ENCODE data around the gene SOHLH2.

Gene SOHLH2

DNA sequence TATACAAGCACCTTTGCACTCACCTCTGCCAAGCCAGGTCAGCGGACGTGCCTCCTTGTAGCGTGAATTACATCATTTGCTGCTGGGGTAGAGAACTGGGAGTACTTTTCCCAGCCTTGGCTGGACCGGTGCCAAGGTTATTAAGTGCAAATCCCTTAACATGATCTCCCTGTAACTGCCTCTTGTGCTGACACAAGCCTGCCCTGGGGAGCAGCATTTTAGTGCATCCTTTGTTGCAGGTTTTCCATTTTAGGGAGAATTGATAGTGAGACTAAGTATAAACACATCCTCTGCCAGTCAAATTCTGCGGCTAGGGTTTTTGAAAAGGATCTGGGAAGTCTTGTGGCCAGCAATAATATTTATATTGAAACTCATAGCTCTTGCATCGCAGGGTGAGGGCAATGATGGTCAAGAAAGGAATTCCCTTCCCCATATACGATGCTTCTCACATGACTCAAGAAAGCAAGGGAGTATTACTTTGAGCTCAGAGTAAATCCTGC lies 50.5 kb downstream of the SOHLH2 start:
- no peak overlapping the region for H4K91ac ChIP-seq (ENCODE audit: low read length)
- no peak overlapping the region for H3K4ac ChIP-seq (ENCODE audit: low read depth in 1 of 2, low read length in 2 of 2)
- H2BK120ac ChIP-seq (ENCODE audit: low read depth, low read length), result no peak overlapping the region
- H3K4me1 ChIP-seq (ENCODE audit: control insufficient read depth, insufficient read depth, low read depth, low read length), result peaks cover 2% of the 10 kb centered on the region
- 77% methylated on average over 6 of the region's 7 CpGs for WGBS
- H3K36me3 ChIP-seq (ENCODE audit: control insufficient read depth in 1 of 2, insufficient read depth in 2 of 2, low read depth in 1 of 2, low read length in 2 of 2), result no peaks in the 10 kb centered on the region
- H2BK5ac ChIP-seq (ENCODE audit: low read depth, low read length, poor library complexity, severe bottlenecking), result no peak overlapping the region
- no peak overlapping the region for H3K23ac ChIP-seq (ENCODE audit: low read length in 2 of 2)
- no peak overlapping the region for H3K9ac ChIP-seq (ENCODE audit: low read length)
- no peak overlapping the region for H3K4me2 ChIP-seq (ENCODE audit: low read length, poor library complexity, severe bottlenecking)
- no peak overlapping the region for H3K18ac ChIP-seq (ENCODE audit: low read depth in 1 of 2, low read length in 2 of 2)
- DNase-seq, result no peak
- no peak overlapping the region for H2AK5ac ChIP-seq (ENCODE audit: low read length, severe bottlenecking)
- no peak overlapping the region for H2BK15ac ChIP-seq (ENCODE audit: low read depth, poor library complexity, severe bottlenecking)
- H2BK12ac ChIP-seq (ENCODE audit: low read length in 2 of 2), result no peak overlapping the region
- peaks cover 0 to 8% of the 10 kb centered on the region in 2 experiments for H3K27me3 ChIP-seq (ENCODE audit: control insufficient read depth in 1 of 2, insufficient read depth in 1 of 2, low read length in 2 of 2)
- H4K8ac ChIP-seq (ENCODE audit: low read length), result no peak overlapping the region
- H3K9me3 ChIP-seq (ENCODE audit: control insufficient read depth, low read length), result no peaks in the 10 kb centered on the region
- no peak overlapping the region for H3K14ac ChIP-seq (ENCODE audit: low read length in 2 of 2)
- no peak overlapping the region for H3K4me3 ChIP-seq (ENCODE audit: insufficient read depth in 1 of 2, low read depth in 1 of 2, low read length in 2 of 2)
- no peak overlapping the region for H2AFZ ChIP-seq (ENCODE audit: low read depth, low read length)
- no peaks in the 10 kb centered on the region for H3K79me1 ChIP-seq (replicated peaks; ENCODE audit: low read length, poor library complexity, severe bottlenecking)
- H3K27ac ChIP-seq (ENCODE audit: low read length, poor library complexity, severe bottlenecking), result no peak overlapping the region

DNA sequence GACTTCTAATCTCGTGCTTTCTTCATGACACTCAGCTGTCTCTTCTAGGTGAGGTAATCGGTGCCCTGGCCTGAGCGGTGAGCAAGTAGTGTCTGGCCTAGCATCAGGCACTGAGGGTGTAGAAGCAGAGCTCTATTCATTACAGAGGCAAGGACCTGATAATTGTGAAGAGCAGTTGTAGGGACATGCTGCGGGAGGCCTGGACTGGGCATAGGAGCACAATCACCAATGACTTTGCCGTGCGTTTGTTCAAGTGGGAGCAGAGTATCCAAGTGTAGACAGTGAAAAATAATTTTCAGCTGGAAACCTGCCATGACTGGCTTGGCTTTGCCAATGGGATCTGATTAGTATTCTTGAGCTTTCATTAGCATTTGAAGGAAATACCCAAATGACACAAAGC lies 51.1 kb downstream of the SOHLH2 start:
- Histone ChIP-seq H3K9me3 (ENCODE audit: control insufficient read depth, low read length) (no peaks in the 10 kb centered on the region), H2BK5ac (ENCODE audit: low read depth, low read length, poor library complexity, severe bottlenecking) (no peak overlapping the region), H3K4ac (ENCODE audit: low read depth in 1 of 2, low read length in 2 of 2) (no peak overlapping the region), H3K23ac (ENCODE audit: low read length in 2 of 2) (no peak overlapping the region), H2BK120ac (ENCODE audit: low read depth, low read length) (no peak overlapping the region), H3K36me3 (ENCODE audit: control insufficient read depth in 1 of 2, insufficient read depth in 2 of 2, low read depth in 1 of 2, low read length in 2 of 2) (no peaks in the 10 kb centered on the region), H3K27ac (ENCODE audit: low read length, poor library complexity, severe bottlenecking) (no peak overlapping the region), H3K79me1 (replicated peaks; ENCODE audit: low read length, poor library complexity, severe bottlenecking) (no peaks in the 10 kb centered on the region), H3K27me3 (ENCODE audit: control insufficient read depth in 1 of 2, insufficient read depth in 1 of 2, low read length in 2 of 2) (peaks cover 0 to 8% of the 10 kb centered on the region in 2 experiments), H3K18ac (ENCODE audit: low read depth in 1 of 2, low read length in 2 of 2) (no peak overlapping the region), H2AFZ (ENCODE audit: low read depth, low read length) (no peak overlapping the region), H4K91ac (ENCODE audit: low read length) (no peak overlapping the region), H3K4me3 (ENCODE audit: insufficient read depth in 1 of 2, low read depth in 1 of 2, low read length in 2 of 2) (no peak overlapping the region), H3K14ac (ENCODE audit: low read length in 2 of 2) (no peak overlapping the region), H3K4me2 (ENCODE audit: low read length, poor library complexity, severe bottlenecking) (no peak overlapping the region), H2BK15ac (ENCODE audit: low read depth, poor library complexity, severe bottlenecking) (no peak overlapping the region), H3K4me1 (ENCODE audit: control insufficient read depth, insufficient read depth, low read depth, low read length) (peaks cover 2% of the 10 kb centered on the region), H4K8ac (ENCODE audit: low read length) (no peak overlapping the region), H2BK12ac (ENCODE audit: low read length in 2 of 2) (no peak overlapping the region), H2AK5ac (ENCODE audit: low read length, severe bottlenecking) (no peak overlapping the region), H3K9ac (ENCODE audit: low read length) (no peak overlapping the region)
- DNase-seq, result no peak
- WGBS, result 94% methylated on average over 6 of the region's 6 CpGs

DNA sequence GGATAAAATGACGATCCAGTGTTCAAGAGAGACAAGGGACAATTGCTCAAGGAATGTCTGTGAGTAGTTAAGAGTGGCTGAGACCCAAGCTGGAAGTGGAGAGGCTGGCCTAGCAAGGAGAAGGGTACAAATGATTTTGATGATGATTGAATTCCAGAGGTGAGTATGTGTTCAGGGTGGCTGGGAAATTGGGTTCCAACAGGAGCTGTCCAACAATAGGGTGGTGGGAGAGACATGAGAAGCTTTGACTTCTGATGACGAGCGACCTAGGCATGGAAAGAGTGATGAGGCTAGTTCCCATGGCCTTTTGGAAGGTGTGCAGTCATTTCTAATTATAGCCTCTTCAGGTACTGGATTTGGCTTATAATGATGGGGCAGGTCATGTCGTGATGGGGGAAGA lies 54.1 kb downstream of the SOHLH2 start:
- WGBS, result 60% methylated on average over 4 of the region's 4 CpGs
- no peak overlapping the region for H4K8ac ChIP-seq (ENCODE audit: low read length)
- H3K23ac ChIP-seq (ENCODE audit: low read length in 2 of 2), result no peak overlapping the region
- no peak overlapping the region for H3K27ac ChIP-seq (ENCODE audit: low read length, poor library complexity, severe bottlenecking)
- no peak overlapping the region for H2BK120ac ChIP-seq (ENCODE audit: low read depth, low read length)
- no peaks in the 10 kb centered on the region for H3K36me3 ChIP-seq (ENCODE audit: control insufficient read depth in 1 of 2, insufficient read depth in 2 of 2, low read depth in 1 of 2, low read length in 2 of 2)
- H3K4me2 ChIP-seq (ENCODE audit: low read length, poor library complexity, severe bottlenecking), result no peak overlapping the region
- no peak overlapping the region for H3K14ac ChIP-seq (ENCODE audit: low read length in 2 of 2)
- peaks cover 0 to 9% of the 10 kb centered on the region in 2 experiments for H3K27me3 ChIP-seq (ENCODE audit: control insufficient read depth in 1 of 2, insufficient read depth in 1 of 2, low read length in 2 of 2)
- no peak overlapping the region for H3K4ac ChIP-seq (ENCODE audit: low read depth in 1 of 2, low read length in 2 of 2)
- H3K9me3 ChIP-seq (ENCODE audit: control insufficient read depth, low read length), result no peaks in the 10 kb centered on the region
- no peak overlapping the region for H2BK5ac ChIP-seq (ENCODE audit: low read depth, low read length, poor library complexity, severe bottlenecking)
- no peak overlapping the region for H4K91ac ChIP-seq (ENCODE audit: low read length)
- no peak overlapping the region for H3K4me3 ChIP-seq (ENCODE audit: insufficient read depth in 1 of 2, low read depth in 1 of 2, low read length in 2 of 2)
- H2BK12ac ChIP-seq (ENCODE audit: low read length in 2 of 2), result no peak overlapping the region
- H3K18ac ChIP-seq (ENCODE audit: low read depth in 1 of 2, low read length in 2 of 2), result no peak overlapping the region
- no peak for DNase-seq
- no peak overlapping the region for H2BK15ac ChIP-seq (ENCODE audit: low read depth, poor library complexity, severe bottlenecking)
- H2AK5ac ChIP-seq (ENCODE audit: low read length, severe bottlenecking), result no peak overlapping the region
- H3K9ac ChIP-seq (ENCODE audit: low read length), result no peak overlapping the region
- no peaks in the 10 kb centered on the region for H3K79me1 ChIP-seq (replicated peaks; ENCODE audit: low read length, poor library complexity, severe bottlenecking)
- H2AFZ ChIP-seq (ENCODE audit: low read depth, low read length), result no peak overlapping the region
- peaks cover 2% of the 10 kb centered on the region for H3K4me1 ChIP-seq (ENCODE audit: control insufficient read depth, insufficient read depth, low read depth, low read length)

DNA sequence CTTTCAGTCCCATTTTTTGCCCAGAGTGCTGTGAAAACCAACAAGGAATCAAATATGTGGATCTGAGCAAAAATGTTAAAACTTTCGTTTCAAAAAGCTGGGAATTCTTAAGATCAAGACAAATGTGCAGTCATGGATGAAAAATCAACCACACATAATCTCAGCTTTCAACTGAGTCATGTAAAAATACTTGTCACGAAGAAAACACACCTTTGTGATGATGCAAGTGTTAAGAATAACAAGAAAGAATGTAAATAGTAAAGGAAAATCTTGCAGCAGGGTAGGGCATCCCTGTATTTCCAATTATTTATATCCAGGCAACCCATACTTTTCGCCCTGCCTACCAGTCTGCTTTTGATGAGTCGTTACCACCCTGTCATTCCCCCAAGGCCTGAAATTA lies 55.7 kb downstream of the SOHLH2 start:
- no peak overlapping the region for H3K4ac ChIP-seq (ENCODE audit: low read depth in 1 of 2, low read length in 2 of 2)
- no peak overlapping the region for H3K23ac ChIP-seq (ENCODE audit: low read length in 2 of 2)
- no peak overlapping the region for H4K8ac ChIP-seq (ENCODE audit: low read length)
- DNase-seq, result no peak
- peaks cover 0 to 20% of the 10 kb centered on the region in 2 experiments for H3K27me3 ChIP-seq (ENCODE audit: control insufficient read depth in 1 of 2, insufficient read depth in 1 of 2, low read length in 2 of 2)
- H3K4me2 ChIP-seq (ENCODE audit: low read length, poor library complexity, severe bottlenecking), result no peak overlapping the region
- no peak overlapping the region for H2BK120ac ChIP-seq (ENCODE audit: low read depth, low read length)
- H3K27ac ChIP-seq (ENCODE audit: low read length, poor library complexity, severe bottlenecking), result no peak overlapping the region
- WGBS, result 63% methylated on average over 1 of the region's 4 CpGs
- no peaks in the 10 kb centered on the region for H3K36me3 ChIP-seq (ENCODE audit: control insufficient read depth in 1 of 2, insufficient read depth in 2 of 2, low read depth in 1 of 2, low read length in 2 of 2)
- peaks cover 5% of the 10 kb centered on the region for H3K4me1 ChIP-seq (ENCODE audit: control insufficient read depth, insufficient read depth, low read depth, low read length)
- no peak overlapping the region for H3K9ac ChIP-seq (ENCODE audit: low read length)
- no peak overlapping the region for H2AK5ac ChIP-seq (ENCODE audit: low read length, severe bottlenecking)
- H3K9me3 ChIP-seq (ENCODE audit: control insufficient read depth, low read length), result no peaks in the 10 kb centered on the region
- no peak overlapping the region for H2BK5ac ChIP-seq (ENCODE audit: low read depth, low read length, poor library complexity, severe bottlenecking)
- H2BK12ac ChIP-seq (ENCODE audit: low read length in 2 of 2), result no peak overlapping the region
- no peak overlapping the region for H3K18ac ChIP-seq (ENCODE audit: low read depth in 1 of 2, low read length in 2 of 2)
- H2BK15ac ChIP-seq (ENCODE audit: low read depth, poor library complexity, severe bottlenecking), result no peak overlapping the region
- H2AFZ ChIP-seq (ENCODE audit: low read depth, low read length), result no peak overlapping the region
- H4K91ac ChIP-seq (ENCODE audit: low read length), result no peak overlapping the region
- H3K4me3 ChIP-seq (ENCODE audit: insufficient read depth in 1 of 2, low read depth in 1 of 2, low read length in 2 of 2), result no peak overlapping the region
- no peak overlapping the region for H3K14ac ChIP-seq (ENCODE audit: low read length in 2 of 2)
- H3K79me1 ChIP-seq (replicated peaks; ENCODE audit: low read length, poor library complexity, severe bottlenecking), result no peaks in the 10 kb centered on the region

Data from mesenchymal stem cell (in vitro differentiated cells and primary cell).